CD14-positive monocyte (primary cell): ENCODE results near the gene PCNT. TPM values are rescaled to one million over a fixed set of nuclear protein-coding genes. Genes with fewer than 3 reads are reported as not detected.

ENCODE experiments used
- DNase-seq, 3 donors: peaks; one replicate each; pipeline ENCODE4 v3.0.0-alpha.2; 2011 to 2022
- H2AFZ ChIP-seq: 2 replicates; pipeline ENCODE4 v1.6.0; 2012; ENCODE audit warnings: mild to moderate bottlenecking, low read depth, low read length, inconsistent platforms; ENCODE audit not compliant: insufficient read depth, poor library complexity, severe bottlenecking
- H3K27ac ChIP-seq, 2 donors: 1 replicate in 1 of 2; 2 replicates in 1 of 2; pipeline ENCODE4 v1.5.1; 2012 to 2013; ENCODE audit warnings: low read length in 2 of 2, control low read depth in 1 of 2, inconsistent platforms in 1 of 2, low read depth in 1 of 2, mild to moderate bottlenecking in 1 of 2
- H3K27me3 ChIP-seq, 2 donors: one replicate each; pipeline versions ENCODE4 v1.6.0 to v1.6.1; 2011 to 2013; ENCODE audit warnings: low read length in 2 of 2; ENCODE audit not compliant: control insufficient read depth in 2 of 2, insufficient read depth in 2 of 2
- H3K36me3 ChIP-seq, 2 donors: replicated peaks in 1 of 2; 1 replicate in 1 of 2; 2 replicates in 1 of 2; pipeline versions ENCODE4 v1.5.1 to v1.6.1; 2012 to 2013; ENCODE audit warnings: low read length in 2 of 2, control low read depth in 1 of 2, inconsistent platforms in 1 of 2, mild to moderate bottlenecking in 1 of 2; ENCODE audit not compliant: insufficient read depth in 2 of 2, control insufficient read depth in 1 of 2
- H3K4me1 ChIP-seq, 2 donors: 1 replicate in 1 of 2; 2 replicates in 1 of 2; pipeline versions ENCODE4 v1.5.1 to v1.6.1; 2012 to 2013; ENCODE audit warnings: low read length in 2 of 2, control low read depth in 1 of 2, inconsistent platforms in 1 of 2, mild to moderate bottlenecking in 1 of 2, moderate library complexity in 1 of 2; ENCODE audit not compliant: insufficient read depth in 2 of 2, control insufficient read depth in 1 of 2
- H3K4me2 ChIP-seq: replicated peaks from 2 replicates; pipeline ENCODE3; 2012; ENCODE audit warnings: low read length, moderate library complexity, mild to moderate bottlenecking; ENCODE audit not compliant: poor library complexity, severe bottlenecking; ENCODE audit errors: extremely low read depth
- H3K4me3 ChIP-seq, 3 experiments: fragments of 200-600 bp in 1 of 3; sonication (generic) in 1 of 3; replicated peaks in 1 of 3; 1 replicate in 2 of 3; 2 replicates in 1 of 3; pipeline ENCODE4 v1.5.1; 2011 to 2013; ENCODE audit warnings: low read length in 3 of 3, mild to moderate bottlenecking in 3 of 3, control low read depth in 2 of 3, low read depth in 2 of 3, inconsistent platforms in 1 of 3, moderate library complexity in 1 of 3
- H3K79me2 ChIP-seq: 2 replicates; pipeline ENCODE4 v1.6.0; 2012; ENCODE audit warnings: mild to moderate bottlenecking, control low read depth, inconsistent platforms, low read length, moderate library complexity; ENCODE audit not compliant: insufficient read depth
- H3K9ac ChIP-seq: 2 replicates; pipeline ENCODE4 v1.6.0; 2017; ENCODE audit warnings: low read length, mild to moderate bottlenecking; ENCODE audit not compliant: insufficient read depth, poor library complexity, severe bottlenecking
- H3K9me3 ChIP-seq, 2 donors: replicated peaks in 1 of 2; 1 replicate in 1 of 2; 2 replicates in 1 of 2; pipeline versions ENCODE4 v1.5.1 to v1.6.1; 2012 to 2013; ENCODE audit warnings: low read length in 2 of 2, control low read depth in 1 of 2; ENCODE audit not compliant: control insufficient read depth in 1 of 2, insufficient read depth in 1 of 2
- H4K20me1 ChIP-seq: 2 replicates; pipeline ENCODE4 v1.6.0; 2012; ENCODE audit warnings: mild to moderate bottlenecking, low read length, control low read depth, moderate library complexity; ENCODE audit not compliant: insufficient read depth
- H3K27ac Mint-ChIP-seq, 7 donors: one replicate each; pipeline ENCODE4 v1.8.0; 2020; ENCODE audit warnings: mild to moderate bottlenecking in 7 of 7, mixed read lengths in 7 of 7, moderate library complexity in 6 of 7, inconsistent platforms in 2 of 7
- H3K27me3 Mint-ChIP-seq, 3 donors: one replicate each; pipeline ENCODE4 v1.8.0; 2021 to 2022; ENCODE audit warnings: low read depth in 3 of 3, mild to moderate bottlenecking in 3 of 3, mixed read lengths in 3 of 3, moderate library complexity in 3 of 3, inconsistent platforms in 1 of 3
- H3K36me3 Mint-ChIP-seq, 2 donors: one replicate each; pipeline ENCODE4 v1.8.0; 2020; ENCODE audit warnings: mixed read lengths in 2 of 2, inconsistent platforms in 1 of 2, mild to moderate bottlenecking in 1 of 2
- H3K4me1 Mint-ChIP-seq: one replicate; pipeline ENCODE4 v1.8.0; 2020; ENCODE audit warnings: mild to moderate bottlenecking, mixed read lengths
- H3K4me3 Mint-ChIP-seq, 2 donors: one replicate each; pipeline ENCODE4 v1.8.0; 2020; ENCODE audit warnings: mild to moderate bottlenecking in 2 of 2, mixed read lengths in 2 of 2, moderate library complexity in 1 of 2
- H3K9me3 Mint-ChIP-seq, 7 donors: one replicate each; pipeline ENCODE4 v1.8.0; 2020 to 2022; ENCODE audit warnings: mixed read lengths in 7 of 7, mild to moderate bottlenecking in 6 of 7, moderate library complexity in 6 of 7, inconsistent platforms in 2 of 7
- CTCF ChIP-seq: fragments of 200-600 bp; IDR thresholded peaks from one replicate; pipeline ENCODE4 v1.8.0; 2022; ENCODE audit warnings: antibody characterized with exemption, mild to moderate bottlenecking
- WGBS: methylation state at CpG from one replicate; pipeline ENCODE4 v1.1.5; 2013; ENCODE audit warnings: missing lambda C conversion rate; ENCODE audit not compliant: insufficient coverage; 5-methylcytosine and 5-hydroxymethylcytosine counted together
- intact Hi-C, 2 donors: fragments of 100-400 bp; cut with micrococcal nuclease; formaldehyde crosslinking; loops; one replicate each; pipeline versions ENCODE4 v1.15.0 to v1.15.1; 2023
- polyA plus RNA-seq, 3 donors: library from polyadenylated mRNA; depleted of rRNA in 1 of 3; unstranded in 2 of 3; stranded (reverse) in 1 of 3; fragments of 300-500 nt in 2 of 3; fragments of >200 nt in 1 of 3; fragmentation: Illumina TruSeq in 2 of 3; gene quantifications; 1 replicate in 2 of 3; 2 replicates in 1 of 3; pipeline ENCODE4 v1.2.3, GENCODE V29; 2012 to 2021

PCNT gene
- polyA plus RNA-seq, 3 donors = 4.2 to 16.3 (median 5.1) TPM

GRCh38 chr21:46465651-46466050 is 141.7 kb downstream of the PCNT start:
- H3K27me3 Mint-ChIP-seq = no peaks in the 10 kb centered on the region
- H3K4me3 Mint-ChIP-seq = no peak overlapping the region
- H2AFZ ChIP-seq = no peak overlapping the region
- H3K27ac Mint-ChIP-seq = no peak overlapping the region
- DNase-seq = no peak
- H3K27ac ChIP-seq = peak overlapping the region in 1 of 2 donors; percentile 18
- H3K9ac ChIP-seq = no peak overlapping the region
- no peak for TF ChIP-seq CTCF
- peaks cover 0 to 4% of the 10 kb centered on the region in 2 donors for H3K4me1 ChIP-seq
- no peak overlapping the region for H3K4me2 ChIP-seq
- peaks cover 14% of the 10 kb centered on the region for H3K4me1 Mint-ChIP-seq
- 17% methylated on average over 1 of the region's 3 CpGs for WGBS
- H3K4me3 ChIP-seq = no peak overlapping the region
- H3K27me3 ChIP-seq = no peaks in the 10 kb centered on the region
- peaks cover 0 to 26% of the 10 kb centered on the region in 2 donors for H3K36me3 ChIP-seq
- intact Hi-C loops = no loop called here
- H3K9me3 Mint-ChIP-seq = peaks cover 0 to 3% (median 0%) of the 10 kb centered on the region in 7 donors
- peaks cover 25 to 46% of the 10 kb centered on the region in 2 donors for H3K36me3 Mint-ChIP-seq
- no peaks in the 10 kb centered on the region for H3K9me3 ChIP-seq
- peaks cover 22% of the 10 kb centered on the region for H4K20me1 ChIP-seq
- H3K79me2 ChIP-seq = peaks cover 54% of the 10 kb centered on the region

DNA sequence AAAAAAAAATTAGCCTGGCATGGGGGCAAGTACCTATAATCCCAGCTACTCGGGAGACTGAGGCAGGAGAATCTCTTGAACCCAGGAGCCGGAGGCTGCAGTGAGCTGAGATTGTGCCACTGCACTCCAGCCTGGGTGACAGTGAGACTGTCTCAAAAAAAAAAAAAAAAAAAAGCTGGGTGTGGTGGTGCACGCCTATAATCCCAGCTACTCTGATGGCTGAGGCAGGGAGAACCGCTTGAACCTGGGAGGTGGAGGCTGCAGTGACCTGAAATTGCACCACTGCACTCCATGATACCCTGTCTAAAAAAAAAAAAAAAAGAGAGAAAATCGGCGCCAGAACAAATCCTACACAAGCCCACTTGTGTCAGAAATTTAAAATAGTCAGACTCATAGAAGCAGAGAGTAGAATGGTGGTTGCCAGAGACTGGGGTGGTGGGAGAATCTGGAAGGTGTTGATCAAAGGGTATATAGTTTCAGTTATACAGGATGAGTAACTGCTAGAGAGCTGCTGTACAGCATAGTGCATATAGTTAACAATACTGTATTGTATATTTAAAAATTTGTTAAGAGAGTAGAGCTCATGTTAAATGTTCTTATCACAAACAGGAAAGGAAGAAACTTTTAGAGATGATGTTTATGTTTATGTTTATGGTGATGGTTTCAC is 144.3 kb downstream of the PCNT start:
- Histone ChIP-seq H3K27ac (no peak overlapping the region), H3K4me2 (no peak overlapping the region), H3K79me2 (peaks cover 37% of the 10 kb centered on the region), H4K20me1 (peaks cover 10% of the 10 kb centered on the region), H3K4me3 (no peak overlapping the region), H3K9me3 (no peaks in the 10 kb centered on the region), H3K4me1 (peaks cover 11 to 22% of the 10 kb centered on the region in 2 donors), H3K36me3 (peaks cover 0 to 18% of the 10 kb centered on the region in 2 donors), H3K27me3 (no peaks in the 10 kb centered on the region), H2AFZ (no peak overlapping the region), H3K9ac (no peak overlapping the region)
- peak overlapping the region in 1 of 7 donors; percentile 42 for H3K27ac Mint-ChIP-seq
- TF ChIP-seq CTCF = no peak
- no peak for DNase-seq
- H3K36me3 Mint-ChIP-seq = peaks cover 19 to 40% of the 10 kb centered on the region in 2 donors
- WGBS = 100% methylated on average over 2 of the region's 6 CpGs
- intact Hi-C loops = no loop called here
- no peaks in the 10 kb centered on the region for H3K27me3 Mint-ChIP-seq
- H3K4me3 Mint-ChIP-seq = no peak overlapping the region
- peaks cover 0 to 3% (median 0%) of the 10 kb centered on the region in 7 donors for H3K9me3 Mint-ChIP-seq
- peaks cover 24% of the 10 kb centered on the region for H3K4me1 Mint-ChIP-seq
